ENCODE results near the gene KCND2. TPM values are rescaled to one million over a fixed set of nuclear protein-coding genes. Genes with fewer than 3 reads are reported as not detected.

KCND2 gene
- total RNA-seq, 1 experiment from 2014 or later = 0.72 TPM

- Histone ChIP-seq H3K4me1 (replicated peaks; ENCODE audit: insufficient read depth) (no peaks in the 10 kb centered on the region), H3K4me2 (no peak overlapping the region), H2AFZ (no peak overlapping the region), H3K79me2 (ENCODE audit: low read depth) (no peaks in the 10 kb centered on the region), H3K27ac (no peak overlapping the region), H3K36me3 (ENCODE audit: low read depth) (no peaks in the 10 kb centered on the region), H3K4me3 (no peak overlapping the region), H3K27me3 (ENCODE audit: insufficient read depth, low read depth) (no peaks in the 10 kb centered on the region), H4K20me1 (ENCODE audit: insufficient read depth) (no peaks in the 10 kb centered on the region), H3K9me2 (ENCODE audit: insufficient read depth) (no peaks in the 10 kb centered on the region), H3F3A (ENCODE audit: insufficient read depth, low read depth) (no peaks in the 10 kb centered on the region), H3K9me3 (ENCODE audit: insufficient read depth, low read depth) (no peaks in the 10 kb centered on the region)
- ChIA-PET POLR2A (ENCODE audit: unreplicated experiment) (no interaction called here), CTCF (no interaction called here)
- DNase-seq = no peak
- no TSS peak for BruUV-seq (replicated peaks)
- TF ChIP-seq CTCF (conservative IDR thresholded peaks at IDR 0.05) (no peak), EZH2 (IDR thresholded peaks at IDR 0.05; ENCODE audit: low read depth) (no peak)
- intact Hi-C loops (cut with micrococcal nuclease; ENCODE audit: unreplicated experiment) = no loop called here
These were observed 404.6 kb downstream of the KCND2 start for GRCh38 chr7:120677535-120677934.

DNA sequence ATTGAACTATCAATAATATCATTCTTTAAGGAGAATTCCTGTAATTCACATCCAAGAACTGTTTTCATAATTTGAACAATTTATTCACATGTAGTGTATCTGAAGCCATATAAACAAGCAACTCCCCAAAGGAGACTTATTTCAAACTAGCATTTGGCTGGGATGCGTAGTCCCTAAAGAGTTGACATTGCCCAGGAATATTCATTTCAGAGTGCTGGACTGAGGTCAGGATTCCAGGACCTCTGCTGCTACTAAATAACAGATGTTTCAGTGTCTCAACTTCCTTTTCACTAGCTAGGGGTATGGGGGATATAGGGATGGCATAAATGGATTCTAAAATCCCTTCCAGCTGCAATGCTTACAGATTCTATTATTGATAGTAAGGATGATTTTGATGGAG lies 408.0 kb downstream of the KCND2 start:
- Histone ChIP-seq H3F3A (ENCODE audit: insufficient read depth, low read depth) (no peaks in the 10 kb centered on the region), H3K79me2 (ENCODE audit: low read depth) (no peaks in the 10 kb centered on the region)
- POLR2A ChIA-PET (ENCODE audit: unreplicated experiment) = no interaction called here

GRCh38 chr7:120684463-120684862 lies 411.5 kb downstream of the KCND2 start:
- ChIA-PET POLR2A (ENCODE audit: unreplicated experiment) (no interaction called here), CTCF (no interaction called here)
- DNase-seq = no peak
- H3K4me1 ChIP-seq (replicated peaks; ENCODE audit: insufficient read depth) = no peaks in the 10 kb centered on the region
- no peaks in the 10 kb centered on the region for H4K20me1 ChIP-seq (ENCODE audit: insufficient read depth)
- no peaks in the 10 kb centered on the region for H3K27me3 ChIP-seq (ENCODE audit: insufficient read depth, low read depth)
- no peaks in the 10 kb centered on the region for H3K9me2 ChIP-seq (ENCODE audit: insufficient read depth)
- H3K9me3 ChIP-seq (ENCODE audit: insufficient read depth, low read depth) = no peaks in the 10 kb centered on the region
- H3K79me2 ChIP-seq (ENCODE audit: low read depth) = no peaks in the 10 kb centered on the region
- H3F3A ChIP-seq (ENCODE audit: insufficient read depth, low read depth) = no peaks in the 10 kb centered on the region
- no peak overlapping the region for H3K4me3 ChIP-seq
- TF ChIP-seq CTCF (conservative IDR thresholded peaks at IDR 0.05) (no peak), EZH2 (IDR thresholded peaks at IDR 0.05; ENCODE audit: low read depth) (no peak)
- H3K4me2 ChIP-seq = no peak overlapping the region
- no peak overlapping the region for H2AFZ ChIP-seq
- intact Hi-C loops (cut with micrococcal nuclease; ENCODE audit: unreplicated experiment) = no loop called here
- no peak overlapping the region for H3K27ac ChIP-seq
- BruUV-seq (replicated peaks) = no TSS peak
- no peaks in the 10 kb centered on the region for H3K36me3 ChIP-seq (ENCODE audit: low read depth)

More for the DNA sequence above, 408.0 kb downstream of the KCND2 start:
- H3K4me2 ChIP-seq = no peak overlapping the region
- intact Hi-C loops (cut with micrococcal nuclease; ENCODE audit: unreplicated experiment) = no loop called here
- no peak for TF ChIP-seq CTCF (conservative IDR thresholded peaks at IDR 0.05)
- no peak for TF ChIP-seq EZH2 (IDR thresholded peaks at IDR 0.05; ENCODE audit: low read depth)
- no peaks in the 10 kb centered on the region for H3K36me3 ChIP-seq (ENCODE audit: low read depth)
- no peak overlapping the region for H3K27ac ChIP-seq
- DNase-seq = no peak
- H3K9me3 ChIP-seq (ENCODE audit: insufficient read depth, low read depth) = no peaks in the 10 kb centered on the region
- H2AFZ ChIP-seq = no peak overlapping the region
- CTCF ChIA-PET = no interaction called here
- H4K20me1 ChIP-seq (ENCODE audit: insufficient read depth) = no peaks in the 10 kb centered on the region
- no peak overlapping the region for H3K4me3 ChIP-seq
- BruUV-seq (replicated peaks) = no TSS peak
- no peaks in the 10 kb centered on the region for H3K4me1 ChIP-seq (replicated peaks; ENCODE audit: insufficient read depth)
- H3K27me3 ChIP-seq (ENCODE audit: insufficient read depth, low read depth) = no peaks in the 10 kb centered on the region
- H3K9me2 ChIP-seq (ENCODE audit: insufficient read depth) = no peaks in the 10 kb centered on the region
